Hepatocyte (in vitro differentiated cells): Measurements from ENCODE around the gene VWA5B1. TPM values are rescaled to one million over a fixed set of nuclear protein-coding genes. Genes with fewer than 3 reads are reported as not detected.

Experiments
- DNase-seq: peaks from one replicate; pipeline ENCODE4 v3.0.0-alpha.2; 2016; ENCODE audit warnings: low spot score
- H2AFZ ChIP-seq: fragments of 200-600 bp; sonication (generic); 2 replicates; pipeline ENCODE4 v1.6.0; 2016; ENCODE audit warnings: antibody characterized with exemption, mild to moderate bottlenecking
- H3K27ac ChIP-seq: fragments of 200-600 bp; sonication (generic); 2 replicates; pipeline ENCODE4 v1.5.1; 2016; ENCODE audit warnings: mild to moderate bottlenecking
- H3K27me3 ChIP-seq: fragments of 200-600 bp; sonication (generic); 2 replicates; pipeline ENCODE4 v1.6.1; 2016
- H3K36me3 ChIP-seq: fragments of 200-600 bp; sonication (generic); replicated peaks from 2 replicates; pipeline ENCODE4 v1.5.1; 2016; ENCODE audit warnings: low read depth; ENCODE audit not compliant: insufficient read depth
- H3K4me1 ChIP-seq: fragments of 200-600 bp; sonication (generic); 2 replicates; pipeline ENCODE4 v1.5.1; 2016; ENCODE audit warnings: mild to moderate bottlenecking, moderate library complexity; ENCODE audit not compliant: insufficient read depth
- H3K4me2 ChIP-seq: fragments of 200-600 bp; sonication (generic); 2 replicates; pipeline ENCODE4 v1.6.0; 2016
- H3K4me3 ChIP-seq: fragments of 200-600 bp; sonication (generic); 2 replicates; pipeline ENCODE4 v1.5.1; 2016; ENCODE audit warnings: mild to moderate bottlenecking
- H3K79me2 ChIP-seq: fragments of 200-600 bp; sonication (generic); 2 replicates; pipeline ENCODE4 v1.6.0; 2017; ENCODE audit warnings: mild to moderate bottlenecking
- H3K9me2 ChIP-seq: fragments of 200-600 bp; sonication (generic); replicated peaks from 2 replicates; pipeline ENCODE4 v1.6.0; 2017; ENCODE audit warnings: mild to moderate bottlenecking; ENCODE audit not compliant: insufficient read depth
- H3K9me3 ChIP-seq: fragments of 200-600 bp; sonication (generic); 2 replicates; pipeline ENCODE4 v1.5.1; 2016; ENCODE audit warnings: low read depth, mild to moderate bottlenecking
- H4K20me1 ChIP-seq: fragments of 200-600 bp; sonication (generic); 2 replicates; pipeline ENCODE4 v1.6.0; 2016; ENCODE audit warnings: mild to moderate bottlenecking; ENCODE audit not compliant: insufficient read depth, poor library complexity, severe bottlenecking
- EZH2 ChIP-seq: fragments of 200-600 bp; sonication (generic); IDR thresholded peaks from 2 replicates; pipeline ENCODE4 v1.6.1; 2016; ENCODE audit warnings: antibody characterized with exemption, mild to moderate bottlenecking, borderline replicate concordance
- EZH2phosphoT487 ChIP-seq: fragments of 200-600 bp; sonication (generic); IDR thresholded peaks from one replicate; pipeline ENCODE4 v1.6.1; 2018; ENCODE audit warnings: antibody characterized with exemption, mild to moderate bottlenecking, low read depth, moderate library complexity; ENCODE audit not compliant: unreplicated experiment, severe bottlenecking
- whole genome bisulfite sequencing: methylation state at CpG from one replicate; pipeline ENCODE4 v1.1.6; 2016; ENCODE audit warnings: low lambda C conversion rate; ENCODE audit errors: missing lambda C conversion rate; 5-methylcytosine and 5-hydroxymethylcytosine counted together
- polyA plus RNA-seq: library from polyadenylated mRNA; unstranded; fragments of >200 nt; fragmentation: Nextera tagmentation; extraction: Ambion mirVana; gene quantifications from 2 replicates; pipeline ENCODE4 v1.2.1, GENCODE V29; 2016
- total RNA-seq: library from RNA; depleted of rRNA; stranded (reverse); fragments of >200 nt; gene quantifications from 2 replicates; pipeline ENCODE4 v1.2.3, GENCODE V29; 2014
- TF ChIP-seq, protein P1 (sequence below): fragments of 200-600 bp; sonication (generic); IDR thresholded peaks from 2 replicates; pipeline ENCODE4 v1.5.1; 2016; ENCODE audit warnings: antibody characterized with exemption, mild to moderate bottlenecking; ENCODE audit not compliant: poor library complexity

Gene VWA5B1
- total and polyA plus RNA-seq, 2 experiments from 2014 or later = 0.33 to 0.35 TPM

- H3K9me2 ChIP-seq = no peaks in the 10 kb centered on the region
- H3K4me1 ChIP-seq = peaks cover 25% of the 10 kb centered on the region
- 83% methylated on average over 15 of the region's 15 CpGs for WGBS
- DNase-seq = no peak
- no peak for TF ChIP-seq EZH2phosphoT487
- no peak for TF ChIP-seq EZH2
- TF ChIP-seq, protein P1, sequence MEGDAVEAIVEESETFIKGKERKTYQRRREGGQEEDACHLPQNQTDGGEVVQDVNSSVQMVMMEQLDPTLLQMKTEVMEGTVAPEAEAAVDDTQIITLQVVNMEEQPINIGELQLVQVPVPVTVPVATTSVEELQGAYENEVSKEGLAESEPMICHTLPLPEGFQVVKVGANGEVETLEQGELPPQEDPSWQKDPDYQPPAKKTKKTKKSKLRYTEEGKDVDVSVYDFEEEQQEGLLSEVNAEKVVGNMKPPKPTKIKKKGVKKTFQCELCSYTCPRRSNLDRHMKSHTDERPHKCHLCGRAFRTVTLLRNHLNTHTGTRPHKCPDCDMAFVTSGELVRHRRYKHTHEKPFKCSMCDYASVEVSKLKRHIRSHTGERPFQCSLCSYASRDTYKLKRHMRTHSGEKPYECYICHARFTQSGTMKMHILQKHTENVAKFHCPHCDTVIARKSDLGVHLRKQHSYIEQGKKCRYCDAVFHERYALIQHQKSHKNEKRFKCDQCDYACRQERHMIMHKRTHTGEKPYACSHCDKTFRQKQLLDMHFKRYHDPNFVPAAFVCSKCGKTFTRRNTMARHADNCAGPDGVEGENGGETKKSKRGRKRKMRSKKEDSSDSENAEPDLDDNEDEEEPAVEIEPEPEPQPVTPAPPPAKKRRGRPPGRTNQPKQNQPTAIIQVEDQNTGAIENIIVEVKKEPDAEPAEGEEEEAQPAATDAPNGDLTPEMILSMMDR = no peak
- H4K20me1 ChIP-seq = no peaks in the 10 kb centered on the region
- H3K79me2 ChIP-seq = no peaks in the 10 kb centered on the region
- no peak overlapping the region for H3K27ac ChIP-seq
- H3K36me3 ChIP-seq = no peaks in the 10 kb centered on the region
- no peak overlapping the region for H3K4me3 ChIP-seq
- H3K27me3 ChIP-seq = peaks cover 12% of the 10 kb centered on the region
- H3K4me2 ChIP-seq = no peak overlapping the region
- H2AFZ ChIP-seq = no peak overlapping the region
- H3K9me3 ChIP-seq = no peaks in the 10 kb centered on the region
Measured at GRCh38 chr1:20359451-20360330, 69.0 kb downstream of the VWA5B1 start.

- no peaks in the 10 kb centered on the region for H3K79me2 ChIP-seq
- H3K9me2 ChIP-seq = no peaks in the 10 kb centered on the region
- no peak overlapping the region for H3K4me3 ChIP-seq
- H2AFZ ChIP-seq = no peak overlapping the region
- peaks cover 22% of the 10 kb centered on the region for H3K4me1 ChIP-seq
- peaks cover 29% of the 10 kb centered on the region for H3K27me3 ChIP-seq
- no peak for TF ChIP-seq EZH2phosphoT487
- TF ChIP-seq, protein P1 = no peak
- no peak for TF ChIP-seq EZH2
- DNase-seq = no peak
- 82% methylated on average over 7 of the region's 7 CpGs for WGBS
- H3K36me3 ChIP-seq = no peaks in the 10 kb centered on the region
- H3K27ac ChIP-seq = no peak overlapping the region
- no peaks in the 10 kb centered on the region for H4K20me1 ChIP-seq
- H3K4me2 ChIP-seq = no peak overlapping the region
- no peaks in the 10 kb centered on the region for H3K9me3 ChIP-seq
Measured at GRCh38 chr1:20361401-20361800, 70.7 kb downstream of the VWA5B1 start.

- peak; percentile 71 for DNase-seq
- no peaks in the 10 kb centered on the region for H3K79me2 ChIP-seq
- no peak overlapping the region for H3K4me2 ChIP-seq
- H4K20me1 ChIP-seq = no peaks in the 10 kb centered on the region
- H2AFZ ChIP-seq = no peak overlapping the region
- peaks cover 34% of the 10 kb centered on the region for H3K27me3 ChIP-seq
- TF ChIP-seq EZH2 = no peak
- TF ChIP-seq, protein P1 = peak; percentile 62
- no peak overlapping the region for H3K4me3 ChIP-seq
- H3K4me1 ChIP-seq = peaks cover 20% of the 10 kb centered on the region
- WGBS = 10% methylated on average over 8 of the region's 8 CpGs
- H3K36me3 ChIP-seq = no peaks in the 10 kb centered on the region
- H3K27ac ChIP-seq = no peak overlapping the region
- no peaks in the 10 kb centered on the region for H3K9me2 ChIP-seq
- no peaks in the 10 kb centered on the region for H3K9me3 ChIP-seq
Measured at GRCh38 chr1:20361805-20362381, 71.2 kb downstream of the VWA5B1 start.
